NCI-H748 treated with DMSO at 0.1 percent for 48 hours (cell line): ENCODE results near the gene DHRSX.
"Not testable (repeated sequence)": the region's sequence is repeated elsewhere in the genome, so short reads cannot be mapped to it uniquely, and the experiment has no call there.

Source experiments
- DNase-seq: peaks from one replicate; lab custom pipeline; 2025; lab: John Stamatoyannopoulos, UW

DHRSX gene

GRCh38 chrX:2316534-2316933 lies 184.2 kb downstream of the DHRSX start:
- no peak for DNase-seq

DNA sequence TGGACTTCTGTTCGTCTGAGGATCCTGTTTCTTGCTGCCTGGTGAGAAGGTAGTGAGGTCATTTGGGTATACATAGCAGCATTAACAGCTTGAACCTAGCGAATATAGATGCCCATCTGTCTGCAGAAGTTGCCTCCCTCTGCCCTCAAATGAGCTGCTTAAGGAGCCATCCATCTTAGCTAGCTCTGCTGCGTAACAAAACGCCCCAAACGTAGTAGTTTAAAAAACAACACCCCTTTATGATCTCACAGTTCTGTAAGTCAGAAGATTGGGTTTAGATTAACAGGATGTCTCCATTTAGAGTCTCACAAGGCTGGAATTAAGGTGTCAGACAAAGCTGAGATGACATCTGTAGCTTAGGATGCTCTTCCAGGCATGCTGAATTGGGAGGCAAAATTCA lies 185.3 kb downstream of the DHRSX start:
- DNase-seq = no peak

DNA sequence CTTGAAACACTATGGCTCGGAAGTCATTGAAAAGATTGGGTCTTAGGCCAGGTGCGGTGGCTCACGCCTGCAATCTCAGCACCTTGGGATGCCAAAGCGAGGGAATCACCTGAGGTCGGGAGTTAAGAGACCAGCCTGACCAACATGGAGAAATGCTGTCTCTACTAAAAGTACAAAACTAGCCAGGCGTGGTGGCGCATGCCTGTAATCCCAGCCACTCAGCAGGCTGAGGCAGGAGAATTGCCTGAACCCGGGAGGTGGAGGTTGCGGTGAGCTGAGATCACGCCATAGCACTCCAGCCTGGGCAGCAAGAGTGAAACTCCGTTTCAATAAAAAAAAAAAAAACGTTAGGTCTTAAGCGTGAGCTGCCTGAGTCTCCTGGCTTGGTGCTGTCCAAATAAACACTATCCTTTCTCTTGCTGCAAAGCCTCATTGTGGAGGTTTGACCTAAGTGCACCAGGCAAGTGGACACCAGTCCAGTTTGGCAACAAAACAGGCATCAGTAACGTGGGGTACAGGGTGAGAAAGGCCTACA lies 185.9 kb downstream of the DHRSX start:
- no peak for DNase-seq

DNA sequence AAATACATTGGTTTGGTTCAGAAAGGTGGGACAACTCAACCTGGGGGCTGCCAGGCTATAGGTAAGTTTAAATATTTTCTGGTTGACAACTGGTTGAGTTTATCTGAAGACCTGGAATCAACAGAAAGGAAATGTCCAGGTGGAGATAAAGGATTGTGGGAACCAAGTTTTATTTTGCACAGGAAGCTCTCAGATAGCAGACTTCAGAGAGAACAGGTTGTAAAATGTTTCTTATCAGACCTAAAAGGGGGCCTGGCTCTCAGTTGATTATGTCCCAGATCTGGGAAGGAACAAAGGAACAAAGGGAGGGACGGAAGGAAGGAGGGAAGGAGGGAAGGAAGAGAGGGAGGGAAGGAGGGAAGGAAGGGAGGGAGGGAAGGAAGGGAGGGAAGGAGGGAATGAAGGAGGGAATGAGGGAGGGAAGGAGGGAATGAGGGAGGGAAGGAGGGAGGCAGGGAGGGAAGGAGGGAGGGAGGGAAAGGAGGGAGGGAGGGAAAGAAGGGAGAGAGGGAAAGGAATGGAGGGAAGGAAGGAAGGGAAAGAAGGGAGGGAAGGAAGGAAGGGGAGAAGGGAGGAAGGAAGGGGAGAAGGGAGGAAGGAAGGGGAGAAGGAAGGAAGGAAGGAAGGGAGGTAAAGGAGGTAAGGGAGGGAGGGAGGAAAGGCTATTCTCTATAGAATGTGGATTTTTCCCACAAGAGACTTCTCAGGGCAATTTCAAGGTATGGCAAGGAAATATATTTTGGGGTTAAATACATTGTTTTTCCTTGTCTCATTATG lies 186.7 kb downstream of the DHRSX start:
- no peak for DNase-seq

GRCh38 chrX:2312061-2312591 lies 188.7 kb downstream of the DHRSX start:
- DNase-seq = not testable (repeated sequence)

GRCh38 chrX:2311501-2311900 lies 189.3 kb downstream of the DHRSX start:
- DNase-seq = no peak

DNA sequence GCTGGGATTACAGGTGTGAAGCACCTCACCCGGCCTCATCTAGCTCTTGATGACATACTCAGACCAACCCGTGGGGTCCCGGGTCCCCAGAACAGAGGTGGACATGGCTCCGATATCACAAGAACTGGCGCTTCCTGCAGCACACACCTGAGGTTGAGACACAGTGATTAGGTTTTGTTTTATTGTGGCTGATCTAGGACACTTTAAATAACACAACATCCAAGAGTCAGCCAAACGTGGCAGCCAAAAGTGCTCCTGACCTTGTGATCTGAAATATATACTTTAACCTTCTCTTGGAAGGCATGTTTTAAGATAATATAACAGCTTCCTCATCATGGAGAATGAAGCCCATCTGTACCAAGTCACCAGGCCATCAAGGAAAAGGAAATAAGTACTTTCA lies 198.9 kb downstream of the DHRSX start:
- DNase-seq = no peak

DNA sequence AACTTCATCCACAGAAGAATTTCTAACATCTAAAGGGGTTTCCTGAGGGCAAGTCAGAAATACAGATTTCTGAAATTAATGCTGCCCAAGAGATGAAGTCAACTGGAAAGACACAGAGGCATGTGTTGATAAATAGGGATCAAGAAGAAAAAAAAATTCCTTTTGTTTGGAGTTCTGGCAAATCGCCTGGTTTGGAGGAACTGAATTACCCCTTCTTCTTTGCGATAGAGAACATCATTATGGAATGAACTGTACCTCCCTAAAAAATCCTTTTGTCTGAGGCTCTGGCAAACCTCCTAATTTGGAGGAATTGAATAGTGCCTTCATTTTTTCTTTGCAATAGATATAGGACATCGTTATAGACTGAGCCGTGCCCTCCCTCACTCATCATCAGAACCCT lies 200.9 kb downstream of the DHRSX start:
- DNase-seq = no peak

DNA sequence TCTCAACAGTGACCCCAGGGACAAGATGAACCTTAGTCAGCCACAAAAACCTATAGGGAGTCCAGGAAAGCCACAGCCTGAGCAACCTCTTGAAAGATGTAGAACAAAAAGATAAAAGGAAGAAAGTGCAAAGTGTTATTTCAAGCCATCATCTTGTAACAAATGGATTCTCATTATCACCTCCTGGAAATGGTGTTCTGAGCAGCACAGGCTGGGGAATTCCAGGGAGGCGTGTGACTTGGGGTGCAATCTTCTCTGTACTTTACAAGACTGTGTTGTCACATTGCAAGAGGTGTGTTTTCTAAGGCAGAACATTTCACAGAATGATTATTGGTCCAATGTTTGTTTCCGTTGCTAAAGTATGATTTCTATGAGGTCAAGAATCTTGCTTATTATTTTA lies 214.0 kb downstream of the DHRSX start:
- DNase-seq = no peak

GRCh38 chrX:2284601-2285000 lies 216.2 kb downstream of the DHRSX start:
- DNase-seq = no peak

- no peak for DNase-seq
Observed at GRCh38 chrX:2284133-2284532, 216.6 kb downstream of the DHRSX start.

- DNase-seq = no peak
Observed at GRCh38 chrX:2283111-2283859, 217.5 kb downstream of the DHRSX start.

DNA sequence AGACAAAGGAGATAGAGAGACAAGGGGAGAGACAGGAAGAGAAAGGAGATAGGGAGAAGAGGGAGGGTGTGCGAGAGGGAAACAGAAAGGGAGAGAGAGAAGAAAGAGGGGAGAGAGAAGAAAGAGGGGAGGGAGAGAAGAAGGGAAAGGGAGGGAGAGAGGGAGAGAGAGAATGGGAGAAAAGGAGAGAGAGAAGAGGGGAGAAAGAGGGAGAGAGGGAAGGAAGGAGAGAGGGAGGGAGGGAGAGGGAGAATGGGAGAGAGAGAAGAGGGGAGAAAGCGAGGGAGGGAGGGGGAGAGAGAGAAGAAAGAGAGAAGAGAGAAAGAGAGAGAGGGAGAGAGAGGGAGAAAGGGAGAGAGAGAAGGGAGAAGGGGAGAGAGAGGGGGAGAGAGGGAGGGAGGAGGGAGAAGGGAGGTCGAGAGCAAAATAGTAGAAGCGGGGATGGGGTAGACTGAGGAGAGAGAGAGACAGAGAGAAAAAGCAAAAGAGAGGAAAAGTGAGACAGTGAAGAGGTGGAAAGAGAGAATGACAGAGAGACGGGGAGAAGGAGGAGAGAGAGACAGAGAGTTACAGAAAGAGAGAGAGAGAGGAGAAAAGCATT lies 218.2 kb downstream of the DHRSX start:
- DNase-seq = no peak

DNA sequence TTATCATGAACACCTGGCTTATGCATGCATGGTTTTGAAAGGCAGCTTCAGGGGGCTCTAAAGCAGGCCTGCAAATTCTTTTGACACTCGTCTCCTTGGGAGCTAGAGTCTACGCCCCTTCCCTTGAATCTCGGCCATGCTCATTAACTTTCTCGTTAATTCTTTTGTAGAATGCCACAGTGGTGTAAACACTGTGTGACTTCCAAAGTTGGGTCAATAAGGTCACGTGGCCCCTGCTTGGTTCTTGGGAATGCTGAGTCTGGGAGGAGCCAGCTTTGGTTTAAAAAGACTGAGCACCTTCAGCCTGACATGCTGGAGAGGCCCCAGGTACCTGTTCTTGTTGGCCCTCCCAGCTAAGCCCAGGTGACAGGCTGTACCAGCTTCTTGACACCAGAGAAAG lies 228.4 kb downstream of the DHRSX start:
- DNase-seq = no peak

- DNase-seq = not testable (repeated sequence)
Observed at GRCh38 chrX:2271595-2271994, 229.2 kb downstream of the DHRSX start.

DNA sequence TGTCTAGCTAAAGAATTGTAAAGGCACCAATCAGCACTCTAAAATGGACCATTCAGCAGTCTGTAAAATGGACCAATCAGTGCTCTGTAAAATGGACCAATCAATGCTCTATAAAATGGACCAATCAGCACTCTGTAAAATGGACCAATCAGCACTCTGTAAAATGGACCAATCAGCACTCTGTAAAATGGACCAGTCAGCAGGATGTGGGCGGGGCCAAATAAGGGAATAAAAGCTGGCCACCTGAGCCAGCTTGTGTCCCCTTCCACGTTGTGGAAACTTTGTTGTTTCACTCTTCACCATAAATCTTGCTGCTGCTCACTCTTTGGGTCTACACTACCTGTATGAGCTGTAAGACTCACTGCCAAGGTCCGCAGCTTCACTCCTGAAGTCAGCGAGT lies 230.0 kb downstream of the DHRSX start:
- not testable (repeated sequence) for DNase-seq

DNA sequence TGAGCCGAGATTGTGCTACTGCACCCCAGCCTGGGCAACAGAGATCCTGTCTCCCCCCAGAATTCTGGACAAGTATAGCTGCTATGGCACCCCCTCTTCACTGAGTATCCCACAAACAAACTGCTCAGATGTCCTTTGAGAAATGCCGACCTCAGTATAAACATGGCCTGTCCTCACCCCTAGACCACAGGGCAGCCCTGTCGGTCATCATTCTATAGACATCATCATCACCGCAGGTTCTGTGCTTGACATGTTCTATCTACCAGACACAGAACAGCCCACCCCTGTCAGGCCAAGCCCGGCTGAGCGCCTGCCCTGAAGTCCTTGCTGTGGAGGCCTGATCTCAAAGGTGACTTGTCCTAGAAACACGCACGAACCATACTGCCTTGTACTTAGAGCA lies 232.9 kb downstream of the DHRSX start:
- no peak for DNase-seq

DNA sequence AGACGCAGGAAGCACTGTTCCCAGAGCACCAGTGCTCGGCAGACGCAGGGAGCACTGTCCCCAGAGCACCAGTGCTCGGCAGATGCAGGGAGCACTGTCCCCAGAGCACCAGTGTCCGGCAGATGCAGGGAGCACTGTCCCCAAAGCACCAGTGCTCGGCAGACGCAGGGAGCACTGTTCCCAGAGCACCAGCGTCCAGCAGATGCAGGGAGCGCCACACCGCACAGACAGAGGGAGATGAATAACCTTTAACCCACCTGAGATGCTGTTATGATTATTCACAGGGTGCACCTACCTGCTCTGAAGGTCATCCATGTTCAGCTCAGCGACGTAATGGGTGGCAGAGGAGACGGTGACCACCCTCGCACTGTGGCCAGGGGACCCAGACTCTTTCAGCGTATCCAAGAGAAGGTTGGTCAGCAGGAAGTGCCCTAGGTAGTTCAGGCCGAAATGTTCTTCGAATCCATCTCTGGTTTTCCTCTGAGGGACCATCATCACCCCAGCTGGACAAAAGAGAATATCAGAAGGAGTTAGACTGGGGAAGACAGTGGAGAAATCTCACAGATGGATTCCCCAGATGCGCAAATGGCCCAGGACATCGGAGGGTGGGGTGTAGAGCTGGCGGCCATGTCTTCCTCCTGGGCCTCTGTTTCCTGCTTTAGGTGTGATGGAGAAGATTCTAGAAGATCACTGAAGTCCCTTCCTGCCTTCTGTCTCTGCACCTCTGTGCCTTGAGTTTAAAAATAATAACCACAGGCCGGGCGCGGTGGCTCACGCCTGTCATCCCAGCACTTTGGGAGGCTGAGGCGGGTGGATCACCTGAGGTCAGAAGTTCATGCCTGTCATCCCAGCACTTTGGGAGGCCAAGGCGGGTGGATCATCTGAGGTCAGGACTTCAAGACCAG lies 234.1 kb downstream of the DHRSX start:
- DNase-seq = no peak

DNA sequence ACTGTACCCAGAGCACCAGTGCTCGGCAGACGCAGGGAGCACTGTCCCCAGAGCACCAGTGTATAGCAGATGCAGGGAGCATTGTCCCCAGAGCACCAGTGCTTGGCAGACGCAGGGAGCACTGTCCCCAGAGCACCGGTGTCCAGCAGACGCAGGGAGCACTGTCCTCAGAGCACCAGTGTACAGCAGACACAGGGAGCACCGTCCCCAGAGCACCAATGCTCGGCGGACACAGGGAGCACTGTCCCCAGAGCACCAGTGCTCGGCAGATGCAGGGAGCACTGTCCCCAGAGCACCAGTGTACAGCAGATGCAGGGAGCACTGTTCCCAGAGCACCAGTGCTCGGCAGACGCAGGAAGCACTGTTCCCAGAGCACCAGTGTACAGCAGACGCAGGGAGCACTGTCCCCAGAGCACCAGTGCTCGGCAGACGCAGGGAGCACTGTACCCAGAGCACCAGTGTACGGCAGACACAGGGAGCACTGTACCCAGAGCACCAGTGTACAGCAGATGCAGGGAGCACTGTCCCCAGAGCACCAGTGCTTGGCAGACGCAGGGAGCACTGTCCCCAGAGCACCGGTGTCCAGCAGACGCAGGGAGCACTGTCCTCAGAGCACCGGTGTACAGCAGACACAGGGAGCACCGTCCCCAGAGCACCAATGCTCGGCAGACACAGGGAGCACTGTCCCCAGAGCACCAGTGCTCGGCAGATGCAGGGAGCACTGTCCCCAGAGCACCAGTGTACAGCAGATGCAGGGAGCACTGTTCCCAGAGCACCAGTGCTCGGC lies 234.9 kb downstream of the DHRSX start:
- DNase-seq = not testable (repeated sequence)

DNA sequence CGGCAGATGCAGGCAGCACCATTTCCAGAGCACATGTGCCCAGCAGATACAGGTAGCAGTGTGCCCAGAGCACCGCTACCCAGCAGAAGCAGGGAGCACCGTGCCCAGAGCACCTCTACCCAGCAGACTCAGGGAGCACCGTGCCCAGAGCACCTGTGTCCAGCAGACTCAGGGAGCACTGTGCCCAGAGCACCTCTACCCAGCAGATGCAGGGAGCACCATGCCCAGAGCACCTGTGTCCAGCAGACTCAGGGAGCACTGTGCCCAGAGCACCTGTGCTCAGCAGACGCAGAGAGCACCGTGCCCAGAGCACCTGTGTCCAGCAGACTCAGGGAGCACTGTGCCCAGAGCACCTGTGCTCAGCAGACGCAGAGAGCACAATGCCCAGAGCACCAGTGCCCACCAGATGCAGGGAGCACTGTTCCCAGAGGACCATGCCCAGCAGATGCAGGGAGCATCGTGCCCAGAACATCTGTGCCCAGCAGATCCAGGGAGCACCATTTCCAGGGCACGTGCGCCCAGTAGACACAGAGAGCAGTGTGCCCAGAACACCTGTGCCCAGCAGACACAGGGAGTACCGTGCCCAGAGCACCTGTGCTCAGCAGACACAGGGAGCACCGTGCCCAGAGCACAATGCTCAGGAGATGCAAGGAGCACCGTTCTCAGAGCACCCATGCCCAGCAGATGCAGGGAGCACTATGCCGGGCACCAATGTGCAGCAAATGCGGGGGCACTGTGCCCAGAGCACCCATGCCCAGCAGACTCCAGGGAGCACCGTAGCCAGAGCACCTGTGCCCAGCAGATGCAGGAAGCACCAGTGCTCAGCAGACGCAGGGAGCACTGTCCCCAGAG lies 236.4 kb downstream of the DHRSX start:
- no peak for DNase-seq
